ENCODE measurements around the gene GRIA1.

DNA sequence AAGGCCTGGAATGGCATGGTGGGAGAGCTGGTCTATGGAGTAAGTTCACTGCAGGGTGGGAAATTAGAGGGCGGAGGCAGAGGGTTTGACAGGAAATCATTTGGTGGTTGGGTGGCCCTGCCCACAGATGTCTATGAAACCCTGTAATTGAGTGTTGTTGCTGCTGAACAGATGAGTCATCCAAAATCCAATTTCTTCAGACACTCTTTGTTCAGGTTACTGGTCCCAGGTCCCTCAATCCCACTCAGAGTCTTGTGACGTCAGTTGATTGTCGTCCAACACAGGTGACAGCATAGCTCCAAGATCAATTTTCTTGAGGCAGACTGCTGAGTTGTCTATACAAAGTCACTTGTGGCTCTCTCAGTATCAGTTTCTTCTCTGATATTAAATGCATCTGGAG lies 208.6 kb downstream of the GRIA1 start:
- TF ChIP-seq POLR2AphosphoS5 (IDR thresholded peaks at IDR 0.05) (no peak), POLR2A (IDR thresholded peaks at IDR 0.05) (no peak)
- TF ChIP-seq, protein P1, sequence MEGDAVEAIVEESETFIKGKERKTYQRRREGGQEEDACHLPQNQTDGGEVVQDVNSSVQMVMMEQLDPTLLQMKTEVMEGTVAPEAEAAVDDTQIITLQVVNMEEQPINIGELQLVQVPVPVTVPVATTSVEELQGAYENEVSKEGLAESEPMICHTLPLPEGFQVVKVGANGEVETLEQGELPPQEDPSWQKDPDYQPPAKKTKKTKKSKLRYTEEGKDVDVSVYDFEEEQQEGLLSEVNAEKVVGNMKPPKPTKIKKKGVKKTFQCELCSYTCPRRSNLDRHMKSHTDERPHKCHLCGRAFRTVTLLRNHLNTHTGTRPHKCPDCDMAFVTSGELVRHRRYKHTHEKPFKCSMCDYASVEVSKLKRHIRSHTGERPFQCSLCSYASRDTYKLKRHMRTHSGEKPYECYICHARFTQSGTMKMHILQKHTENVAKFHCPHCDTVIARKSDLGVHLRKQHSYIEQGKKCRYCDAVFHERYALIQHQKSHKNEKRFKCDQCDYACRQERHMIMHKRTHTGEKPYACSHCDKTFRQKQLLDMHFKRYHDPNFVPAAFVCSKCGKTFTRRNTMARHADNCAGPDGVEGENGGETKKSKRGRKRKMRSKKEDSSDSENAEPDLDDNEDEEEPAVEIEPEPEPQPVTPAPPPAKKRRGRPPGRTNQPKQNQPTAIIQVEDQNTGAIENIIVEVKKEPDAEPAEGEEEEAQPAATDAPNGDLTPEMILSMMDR (IDR thresholded peaks at IDR 0.05), result no peak

Data from breast epithelium (tissue), 3 donors.